ENCODE results near the gene EFNA1. TPM values are rescaled to one million over a fixed set of nuclear protein-coding genes. Genes with fewer than 3 reads are reported as not detected.

Gene EFNA1
- total and polyA plus RNA-seq, 2 of the 13 experiments (the other 11 are each of a cell fraction or from before 2014, with no cell fraction given) = 81.8 to 874 TPM

- no peak for TF ChIP-seq USF2 (IDR thresholded peaks at IDR 0.05; ENCODE audit: low read depth, low read length)
- TF ChIP-seq USF2 (CRISPR knock-in tag; IDR thresholded peaks at IDR 0.05; ENCODE audit: borderline replicate concordance) = no peak
- no peak for TF ChIP-seq PCBP1 (IDR thresholded peaks at IDR 0.05; ENCODE audit: borderline replicate concordance, low read depth, low read length)
- TF ChIP-seq ZNF772 (CRISPR knock-in tag; IDR thresholded peaks at IDR 0.05) = no peak
- TF ChIP-seq NFIB (CRISPR knock-in tag; IDR thresholded peaks at IDR 0.05; ENCODE audit: borderline replicate concordance) = no peak
- TF ChIP-seq KDM2A (CRISPR knock-in tag; IDR thresholded peaks at IDR 0.05; ENCODE audit: borderline replicate concordance, low read depth) = peak; percentile 59; the same call in 1 of the 2 replicates
- TF ChIP-seq ZNF431 (CRISPR knock-in tag; IDR thresholded peaks at IDR 0.05; ENCODE audit: borderline replicate concordance, low read depth) = peak; percentile 23; the same call in 1 of the 2 replicates
- TF ChIP-seq NFATC3 (CRISPR knock-in tag; IDR thresholded peaks at IDR 0.05) = peak; percentile 46; the same call in 1 of the 2 replicates
- no peak for TF ChIP-seq ZNF660 (CRISPR knock-in tag; IDR thresholded peaks at IDR 0.05; ENCODE audit: borderline replicate concordance, low read depth)
- TF ChIP-seq CBX2 (IDR thresholded peaks at IDR 0.05; ENCODE audit: low read depth, low read length) = no peak
- no peak for TF ChIP-seq CBX2 (CRISPR knock-in tag; IDR thresholded peaks at IDR 0.05; ENCODE audit: low read depth)
- no peak for TF ChIP-seq ZSCAN20 (CRISPR knock-in tag; IDR thresholded peaks at IDR 0.05; ENCODE audit: borderline replicate concordance)
- TF ChIP-seq EZH2 (conservative IDR thresholded peaks at IDR 0.05; ENCODE audit: low read depth, low read length) = no peak
- no peak for TF ChIP-seq ZFP90 (CRISPR knock-in tag; IDR thresholded peaks at IDR 0.05; ENCODE audit: borderline replicate concordance)
- peak; percentile 69 for TF ChIP-seq IKZF4 (CRISPR knock-in tag; IDR thresholded peaks at IDR 0.05; ENCODE audit: borderline replicate concordance, low read depth, not compliant biosample characterization)
- no peak for TF ChIP-seq TERF1 (CRISPR knock-in tag; IDR thresholded peaks at IDR 0.05)
- no peak for TF ChIP-seq NR2F2 (IDR thresholded peaks at IDR 0.05; ENCODE audit: borderline replicate concordance, low read depth)
- TF ChIP-seq HINFP (CRISPR knock-in tag; IDR thresholded peaks at IDR 0.05; ENCODE audit: low read depth) = peak; percentile 55; the same call in 1 of the 2 replicates
- peak; percentile 92 for TF ChIP-seq RARA (CRISPR knock-in tag; IDR thresholded peaks at IDR 0.05)
- 0 out of 2 replicates have a peak, but pooled peaks have one; percentile 64 for TF ChIP-seq ZNF709 (CRISPR knock-in tag; IDR thresholded peaks at IDR 0.05)
- TF ChIP-seq NFE2L2 (IDR thresholded peaks at IDR 0.05; ENCODE audit: low read length) = no peak
Measured at GRCh38 chr1:155128755-155129473, 1.2 kb downstream of the EFNA1 start (continued).

Measured in HepG2 (cell line).